NCI-H774 (cell line): ENCODE measurements around the gene B3GNT3.

Experiments
- DNase-seq: peaks from one replicate; lab custom pipeline; 2025; lab: John Stamatoyannopoulos, UW

B3GNT3 gene, protein sequence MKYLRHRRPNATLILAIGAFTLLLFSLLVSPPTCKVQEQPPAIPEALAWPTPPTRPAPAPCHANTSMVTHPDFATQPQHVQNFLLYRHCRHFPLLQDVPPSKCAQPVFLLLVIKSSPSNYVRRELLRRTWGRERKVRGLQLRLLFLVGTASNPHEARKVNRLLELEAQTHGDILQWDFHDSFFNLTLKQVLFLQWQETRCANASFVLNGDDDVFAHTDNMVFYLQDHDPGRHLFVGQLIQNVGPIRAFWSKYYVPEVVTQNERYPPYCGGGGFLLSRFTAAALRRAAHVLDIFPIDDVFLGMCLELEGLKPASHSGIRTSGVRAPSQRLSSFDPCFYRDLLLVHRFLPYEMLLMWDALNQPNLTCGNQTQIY

DNA sequence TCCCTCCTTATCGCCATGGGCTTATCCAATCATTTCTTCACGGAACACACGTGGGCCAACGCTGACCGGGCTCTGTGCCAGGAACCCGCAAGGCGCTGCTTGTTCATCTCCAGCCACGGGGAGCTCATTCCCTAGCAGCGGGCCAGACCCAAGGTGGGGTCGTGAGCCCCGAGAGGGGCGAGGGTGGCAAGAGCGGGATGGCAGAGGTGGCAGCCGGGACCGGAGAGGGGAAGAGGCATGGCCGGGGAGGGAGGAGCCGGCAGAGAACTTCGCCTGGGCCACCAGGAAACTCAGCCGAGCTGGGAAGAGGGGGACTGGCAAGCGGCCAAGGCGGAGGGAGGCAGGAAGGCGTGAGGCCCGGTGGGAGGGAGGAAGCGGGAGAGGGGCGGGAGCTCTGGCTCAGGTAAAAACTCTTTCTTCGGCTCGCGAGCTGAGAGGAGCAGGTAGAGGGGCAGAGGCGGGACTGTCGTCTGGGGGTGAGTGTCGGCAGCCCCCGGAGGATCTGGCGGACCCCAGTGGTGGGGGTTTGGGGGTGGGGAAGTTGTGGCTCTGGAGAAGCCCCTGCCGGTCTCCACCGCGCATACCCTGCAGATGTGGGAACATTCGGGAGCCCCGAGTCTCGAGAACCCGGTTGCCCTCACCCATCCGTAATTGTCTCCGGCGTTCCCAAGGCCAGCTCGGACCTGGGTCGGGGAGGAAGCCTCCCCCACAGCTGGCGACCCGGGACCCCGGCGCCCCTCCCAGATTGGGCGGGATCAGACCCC is at the start of gene B3GNT3:
Gene B3GNT3 (plus strand): TSS at position 408 of the 764 bp plus-strand sequence. CDS start 12,670 bp downstream, outside the sequence.
- DNase-seq, result no peak

GRCh38 chr19:17747205-17748098 is 47.5 kb upstream of the B3GNT3 start:
- DNase-seq, result peak; percentile 93

- no peak for DNase-seq
Observed at GRCh38 chr19:17748884-17749638, 45.9 kb upstream of the B3GNT3 start.

GRCh38 chr19:17749912-17750317 is 45.0 kb upstream of the B3GNT3 start:
- DNase-seq, result no peak

DNA sequence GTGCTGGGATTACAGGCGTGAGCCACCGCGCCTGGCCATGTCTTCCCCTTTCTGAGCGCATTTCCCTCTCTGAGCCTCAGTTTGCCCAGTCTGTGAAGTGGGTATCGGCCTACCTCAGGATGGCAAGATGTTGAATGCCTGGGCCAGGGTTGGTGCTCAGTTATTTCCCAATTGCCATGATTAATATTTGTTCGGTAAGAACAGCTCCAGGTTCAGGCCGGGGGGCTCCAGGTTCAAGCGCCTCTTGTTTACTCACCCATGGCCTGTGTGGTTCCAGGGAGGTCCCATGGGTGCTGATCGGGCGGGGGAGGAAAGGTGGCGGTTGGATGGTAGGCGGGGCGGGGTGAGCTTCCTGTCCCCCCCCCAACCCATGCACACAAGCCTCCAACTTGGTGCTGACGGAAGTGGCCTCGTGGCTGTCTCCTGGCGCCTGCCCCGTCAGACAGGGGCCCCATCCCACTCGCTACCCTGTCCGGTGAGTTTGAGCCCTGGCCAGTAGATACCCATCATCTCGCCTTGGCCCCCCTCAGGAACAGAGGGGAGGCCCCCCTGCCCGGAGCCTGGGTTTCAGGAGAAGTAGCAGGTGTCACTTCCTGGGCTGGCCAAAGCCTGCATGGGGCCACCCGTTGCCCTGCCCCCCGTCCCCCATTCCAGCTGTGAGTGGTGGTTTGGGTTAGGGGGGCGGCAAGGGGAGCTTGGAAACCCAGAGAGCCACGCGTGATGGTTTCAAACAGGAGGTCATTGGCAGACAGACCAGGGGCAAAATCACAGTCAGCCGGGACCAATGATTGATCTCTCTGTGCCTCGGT is 43.6 kb upstream of the B3GNT3 start, which contains the start of gene FCHO1:
Gene FCHO1 (plus strand): TSS at position 375 of the 809 bp plus-strand sequence. CDS start 3,688 bp downstream, outside the sequence.
- DNase-seq, result no peak

- DNase-seq, result no peak
Observed at GRCh38 chr19:17751912-17752273, 43.0 kb upstream of the B3GNT3 start.

DNA sequence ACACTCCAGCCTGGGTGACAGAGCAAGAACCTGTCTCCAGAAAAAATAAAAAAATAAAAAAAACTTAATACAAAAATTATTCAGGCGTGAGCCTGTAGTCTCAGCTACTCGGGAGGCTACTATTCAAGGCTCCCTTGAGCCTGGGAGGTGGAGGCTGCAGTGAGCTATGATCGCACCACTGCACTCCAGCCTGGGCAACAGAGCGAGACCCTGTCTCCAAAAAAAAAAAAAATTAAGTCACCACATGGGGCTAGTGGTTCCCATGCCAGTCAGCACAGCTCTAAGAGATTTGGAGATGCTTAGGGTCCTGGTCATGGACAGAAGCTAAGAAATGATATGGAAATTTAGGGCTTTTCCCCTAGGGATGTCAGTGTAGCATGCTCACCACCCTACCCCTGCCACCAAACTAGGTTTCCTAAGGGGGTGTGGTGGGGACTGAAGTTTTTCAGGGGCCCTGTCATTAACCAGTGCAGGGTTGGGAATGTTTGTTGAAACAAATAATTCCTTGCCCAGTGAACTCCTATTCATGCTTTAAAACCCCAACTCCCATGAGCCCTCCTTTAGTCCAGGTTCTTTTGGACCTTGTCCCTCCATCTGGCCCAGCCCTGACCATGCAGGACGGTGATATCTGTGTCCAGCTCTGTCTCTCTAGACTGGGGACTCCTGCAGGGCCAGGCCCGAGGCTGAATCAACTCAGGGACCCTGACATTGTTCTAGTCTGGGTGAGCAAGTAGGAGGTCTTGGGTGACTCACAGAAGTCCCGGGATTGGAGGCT is 41.9 kb upstream of the B3GNT3 start:
- DNase-seq, result no peak

GRCh38 chr19:17753976-17754375 is 41.0 kb upstream of the B3GNT3 start:
- no peak for DNase-seq

DNA sequence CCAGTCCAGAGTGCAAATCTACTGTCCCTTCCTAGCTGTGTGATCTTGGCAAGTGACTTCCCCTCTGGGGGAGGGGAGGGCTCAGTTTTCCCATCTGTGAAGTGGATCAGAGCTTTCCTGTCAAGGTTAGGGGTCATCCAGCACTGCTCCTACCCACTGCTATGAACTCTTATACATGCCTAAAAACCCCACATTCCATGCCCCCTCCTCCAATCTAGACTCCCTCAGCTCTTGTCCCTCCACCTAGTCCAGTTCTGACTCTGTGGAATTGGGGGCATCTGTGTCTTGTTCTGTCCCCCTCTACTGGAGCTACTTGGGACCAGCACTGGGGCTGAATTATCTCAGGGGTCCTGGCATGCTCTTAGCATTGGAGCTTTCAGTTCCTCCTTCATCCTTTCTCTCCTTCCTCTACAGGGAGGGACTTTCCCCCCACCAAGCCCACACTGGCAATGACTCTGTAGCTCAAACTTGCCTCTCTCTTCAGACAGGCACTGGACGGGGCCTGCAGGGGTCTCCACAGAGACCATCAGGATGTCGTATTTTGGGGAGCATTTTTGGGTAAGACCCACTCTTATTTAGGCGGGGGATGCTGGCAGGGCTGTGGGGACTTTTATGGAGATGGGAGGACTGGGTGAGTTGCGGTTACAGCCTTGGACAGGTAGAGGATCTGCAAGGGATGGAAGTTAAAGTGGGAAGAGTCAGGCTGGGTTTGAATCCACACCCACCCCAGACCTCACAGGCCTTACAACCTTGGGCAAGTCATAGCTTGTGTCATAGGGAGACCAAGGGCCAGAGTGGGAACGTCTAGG is 40.1 kb upstream of the B3GNT3 start:
- no peak for DNase-seq

DNA sequence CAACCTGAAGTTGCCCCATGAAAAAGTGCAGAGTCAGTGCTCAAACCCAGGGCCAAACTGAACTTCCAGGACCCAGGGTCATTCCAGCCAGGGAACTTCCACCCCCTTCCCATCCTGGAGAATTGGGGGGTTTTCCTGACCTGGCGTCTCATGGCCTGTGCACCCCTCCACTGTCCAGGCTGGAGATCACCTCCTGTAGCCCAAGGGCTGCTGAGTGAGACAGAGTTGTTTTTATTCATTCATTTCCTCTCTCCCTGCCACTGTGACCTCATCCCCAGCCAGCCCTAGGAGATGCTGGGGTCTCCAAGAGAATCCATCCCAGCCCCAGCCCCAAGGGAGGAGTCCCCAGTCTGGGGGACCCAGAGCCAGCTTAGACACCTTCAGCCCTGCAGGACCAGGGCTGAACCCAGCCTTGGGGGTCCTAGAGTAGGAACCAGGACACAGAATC is 39.5 kb upstream of the B3GNT3 start:
- no peak for DNase-seq

DNA sequence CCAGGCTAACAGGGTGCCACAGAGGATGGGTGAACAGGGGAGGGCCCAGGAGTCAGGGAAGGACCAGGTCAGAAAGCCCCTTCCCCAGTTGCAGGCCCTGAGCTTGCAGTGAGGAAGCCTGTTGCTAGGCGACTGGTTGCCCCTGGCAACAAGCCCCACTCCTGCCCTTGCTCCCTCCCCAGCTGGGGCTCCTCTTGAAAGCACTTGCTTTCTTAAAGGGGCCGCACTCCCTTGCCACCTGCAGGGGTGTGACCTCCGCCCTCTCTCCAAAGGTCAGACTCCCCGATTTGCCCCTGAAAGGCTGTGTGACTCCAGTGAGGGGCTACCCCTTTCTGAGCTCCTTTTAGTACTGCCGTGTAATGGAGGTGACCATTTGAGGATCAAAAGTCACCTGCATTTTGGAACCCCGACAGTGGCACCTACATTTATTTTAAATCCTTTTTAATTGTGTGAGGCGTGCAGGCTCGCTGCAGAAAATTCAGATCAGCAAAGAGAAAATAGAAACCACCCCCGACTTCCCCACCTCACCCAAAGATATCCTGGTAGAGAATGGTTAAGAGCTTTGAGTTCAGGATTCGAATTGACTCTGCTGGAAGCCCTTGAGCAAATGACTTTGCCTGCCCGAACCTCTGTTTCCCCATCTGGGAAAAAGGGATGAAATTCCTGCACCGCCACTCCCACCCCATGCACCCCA is 38.8 kb upstream of the B3GNT3 start:
- no peak for DNase-seq

- DNase-seq, result no peak
Observed at GRCh38 chr19:17757125-17757524, 37.8 kb upstream of the B3GNT3 start.

GRCh38 chr19:17758515-17758914 is 36.4 kb upstream of the B3GNT3 start:
- no peak for DNase-seq

DNA sequence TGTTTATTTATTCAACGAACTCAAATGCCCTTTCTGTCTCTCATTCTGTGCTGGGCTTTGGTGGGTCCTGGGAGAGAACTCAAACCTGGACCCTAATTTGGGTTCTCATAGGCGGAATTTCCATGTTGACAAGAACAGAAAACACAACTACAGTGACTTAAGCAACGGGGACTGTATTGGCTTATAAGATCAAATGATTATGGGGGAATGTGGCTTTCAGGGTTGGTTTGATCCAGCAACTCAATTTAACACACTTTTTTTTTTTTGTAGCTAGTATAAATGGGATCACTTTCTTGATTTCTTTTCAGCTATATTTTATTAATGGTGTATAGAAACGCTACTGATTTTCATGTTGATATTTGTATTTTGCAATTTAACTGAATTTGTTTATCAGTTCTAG is 33.8 kb upstream of the B3GNT3 start:
- no peak for DNase-seq

- no peak for DNase-seq
Observed at GRCh38 chr19:17762505-17763229, 32.3 kb upstream of the B3GNT3 start.

DNA sequence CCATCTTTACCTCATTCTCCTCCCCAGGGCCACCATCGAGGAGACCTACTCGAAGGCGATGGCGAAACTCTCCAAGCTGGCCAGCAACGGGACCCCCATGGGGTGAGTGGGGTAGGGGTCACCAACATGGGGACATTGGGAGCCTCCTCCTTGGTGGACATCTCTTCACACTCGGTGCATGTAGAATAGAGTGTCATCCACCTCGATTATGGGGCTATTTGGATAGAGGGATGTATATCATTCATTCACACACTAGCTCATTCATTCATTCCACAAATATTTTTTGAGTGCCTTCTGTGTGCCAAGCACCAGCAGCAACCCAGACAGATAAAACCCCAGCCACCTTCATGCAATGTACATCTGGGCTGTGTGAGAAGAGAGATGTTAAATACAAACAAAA is 30.6 kb upstream of the B3GNT3 start:
- no peak for DNase-seq

DNA sequence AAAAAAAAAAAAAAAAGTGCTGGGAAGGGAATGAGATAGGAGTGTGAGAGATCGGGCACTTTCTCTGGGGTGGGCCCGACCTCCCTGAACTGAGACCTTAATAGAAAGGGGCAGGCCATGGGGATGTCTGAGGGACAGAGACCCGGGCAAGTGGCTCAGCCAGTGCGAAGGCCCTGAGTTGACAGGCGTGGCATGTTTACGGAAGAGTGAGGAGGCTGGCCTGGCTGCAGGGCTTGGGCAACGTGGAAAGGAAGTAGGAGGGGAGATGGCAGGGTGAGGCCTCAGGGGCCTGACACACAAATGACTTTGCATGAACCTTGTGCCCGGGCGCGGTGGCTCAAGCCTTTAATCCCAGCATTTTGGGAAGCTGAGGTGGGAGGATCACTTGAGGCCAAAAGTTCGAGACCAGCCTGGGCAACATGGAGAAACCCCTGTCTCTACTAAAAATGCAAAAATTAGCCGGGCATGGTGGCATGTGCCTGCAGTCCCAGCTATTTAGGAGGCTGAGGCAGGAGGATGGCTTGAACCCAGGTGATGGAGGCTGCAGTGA is 29.8 kb upstream of the B3GNT3 start:
- no peak for DNase-seq
